ENCODE measurements around the gene CWC27. TPM values are rescaled to one million over a fixed set of nuclear protein-coding genes. Genes with fewer than 3 reads are reported as not detected.
A peak's percentile ranks its signal among the peaks of the same experiment; 100 is the strongest.

Gene CWC27
- polyA plus RNA-seq, 1 experiment: 7.5 TPM

DNA sequence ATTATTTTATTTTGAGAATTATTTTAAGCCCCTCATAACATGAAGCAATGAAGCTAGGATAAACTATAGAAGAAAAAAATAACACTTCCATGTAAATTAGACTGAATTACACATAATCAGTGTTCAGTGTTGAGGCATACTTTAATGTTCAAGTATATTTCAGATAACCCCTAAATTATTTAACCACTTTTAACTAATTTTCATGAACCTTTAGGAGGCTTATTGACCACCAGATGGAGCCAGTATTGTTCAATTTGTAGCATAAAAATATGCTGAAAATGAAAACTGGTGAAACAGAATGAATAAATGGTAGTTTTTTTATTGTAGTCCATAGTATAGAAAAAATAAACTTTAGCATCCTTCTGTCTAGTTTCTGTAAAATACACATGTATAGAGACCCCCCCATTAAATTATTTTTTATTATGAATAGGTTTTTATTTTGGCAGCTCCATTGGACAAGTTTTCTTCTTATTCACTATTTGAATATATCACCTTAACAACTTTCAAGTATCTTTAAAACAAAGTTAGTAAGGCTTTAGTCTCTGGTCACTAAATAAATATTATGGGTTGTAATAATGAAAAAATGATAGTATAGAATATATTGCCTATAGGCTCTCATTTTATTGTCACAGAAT, 190.1 kb downstream of the CWC27 start:
- ChIA-PET CTCF (interaction anchor here (0.6 to 2.0 kb wide), 8 partner anchors 12 to 526 kb away, joined by 3 to 11 read pairs (median 3); no protein-coding TSS in a partner anchor), POLR2A (no interaction called here)
- no peak for DNase-seq (ENCODE audit: low read depth)
- Histone ChIP-seq H3K36me3 (ENCODE audit: control insufficient read depth, insufficient read depth, low read length) (no peaks in the 10 kb centered on the region), H3K4me3 (ENCODE audit: low read depth, low read length) (no peak overlapping the region), H3K27me3 (ENCODE audit: control insufficient read depth, insufficient read depth, low read length) (no peaks in the 10 kb centered on the region)
- TF ChIP-seq, protein P1, sequence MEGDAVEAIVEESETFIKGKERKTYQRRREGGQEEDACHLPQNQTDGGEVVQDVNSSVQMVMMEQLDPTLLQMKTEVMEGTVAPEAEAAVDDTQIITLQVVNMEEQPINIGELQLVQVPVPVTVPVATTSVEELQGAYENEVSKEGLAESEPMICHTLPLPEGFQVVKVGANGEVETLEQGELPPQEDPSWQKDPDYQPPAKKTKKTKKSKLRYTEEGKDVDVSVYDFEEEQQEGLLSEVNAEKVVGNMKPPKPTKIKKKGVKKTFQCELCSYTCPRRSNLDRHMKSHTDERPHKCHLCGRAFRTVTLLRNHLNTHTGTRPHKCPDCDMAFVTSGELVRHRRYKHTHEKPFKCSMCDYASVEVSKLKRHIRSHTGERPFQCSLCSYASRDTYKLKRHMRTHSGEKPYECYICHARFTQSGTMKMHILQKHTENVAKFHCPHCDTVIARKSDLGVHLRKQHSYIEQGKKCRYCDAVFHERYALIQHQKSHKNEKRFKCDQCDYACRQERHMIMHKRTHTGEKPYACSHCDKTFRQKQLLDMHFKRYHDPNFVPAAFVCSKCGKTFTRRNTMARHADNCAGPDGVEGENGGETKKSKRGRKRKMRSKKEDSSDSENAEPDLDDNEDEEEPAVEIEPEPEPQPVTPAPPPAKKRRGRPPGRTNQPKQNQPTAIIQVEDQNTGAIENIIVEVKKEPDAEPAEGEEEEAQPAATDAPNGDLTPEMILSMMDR (IDR thresholded peaks at IDR 0.05; ENCODE audit: insufficient read depth, low read depth, low read length): peak; percentile 60

DNA sequence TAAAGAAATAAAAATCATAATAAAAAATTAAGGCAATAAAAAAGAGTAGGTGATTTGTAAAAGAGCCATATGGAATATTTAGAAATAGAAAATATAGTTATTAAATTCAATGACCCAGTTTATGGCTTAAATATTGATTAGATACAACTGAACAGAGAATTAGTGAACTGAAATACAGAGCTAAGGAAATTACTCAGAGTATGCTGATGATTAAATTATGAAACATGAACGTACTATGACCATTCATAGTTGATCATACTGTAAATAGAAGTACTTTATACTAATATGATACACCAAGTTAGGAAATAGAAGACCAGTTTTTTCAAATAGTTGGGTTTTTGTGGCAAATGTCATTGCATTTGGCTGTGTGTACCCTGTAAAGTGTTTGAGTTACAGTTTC, 194.5 kb downstream of the CWC27 start:
- H3K4me3 ChIP-seq (ENCODE audit: low read depth, low read length): no peak overlapping the region
- H3K36me3 ChIP-seq (ENCODE audit: control insufficient read depth, insufficient read depth, low read length): no peaks in the 10 kb centered on the region
- TF ChIP-seq, protein P1 (IDR thresholded peaks at IDR 0.05; ENCODE audit: insufficient read depth, low read depth, low read length): no peak
- DNase-seq (ENCODE audit: low read depth): no peak
- POLR2A ChIA-PET: no interaction called here
- H3K27me3 ChIP-seq (ENCODE audit: control insufficient read depth, insufficient read depth, low read length): no peaks in the 10 kb centered on the region
- CTCF ChIA-PET: no interaction called here

DNA sequence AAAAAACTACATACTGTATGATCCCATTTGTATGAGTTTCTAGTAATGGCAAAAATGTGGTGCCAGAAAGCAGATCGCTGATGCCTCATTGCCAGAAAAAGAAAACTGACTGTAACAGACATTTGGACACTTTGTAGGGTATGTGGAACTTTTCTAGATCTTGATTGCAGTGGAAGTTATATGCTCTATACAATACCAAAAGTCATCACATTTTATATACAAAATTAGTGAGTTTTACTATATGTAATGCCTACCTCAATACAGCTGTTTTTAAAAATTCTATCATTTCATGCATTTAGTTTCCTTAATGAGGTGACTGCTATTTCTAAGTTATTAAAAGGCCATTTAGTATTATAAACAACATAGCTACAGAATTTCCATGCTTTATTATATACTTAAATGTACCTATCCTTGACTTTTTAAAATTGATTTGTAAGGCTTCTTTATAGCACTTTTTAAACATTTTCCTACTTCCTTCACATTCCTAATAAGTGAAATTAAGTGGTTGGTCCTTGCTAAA, 199.9 kb downstream of the CWC27 start:
- Histone ChIP-seq H3K27me3 (ENCODE audit: control insufficient read depth, insufficient read depth, low read length) (no peaks in the 10 kb centered on the region), H3K4me3 (ENCODE audit: low read depth, low read length) (no peak overlapping the region), H3K36me3 (ENCODE audit: control insufficient read depth, insufficient read depth, low read length) (no peaks in the 10 kb centered on the region)
- ChIA-PET CTCF (no interaction called here), POLR2A (no interaction called here)
- DNase-seq (ENCODE audit: low read depth): no peak
- TF ChIP-seq, protein P1 (IDR thresholded peaks at IDR 0.05; ENCODE audit: insufficient read depth, low read depth, low read length): no peak

DNA sequence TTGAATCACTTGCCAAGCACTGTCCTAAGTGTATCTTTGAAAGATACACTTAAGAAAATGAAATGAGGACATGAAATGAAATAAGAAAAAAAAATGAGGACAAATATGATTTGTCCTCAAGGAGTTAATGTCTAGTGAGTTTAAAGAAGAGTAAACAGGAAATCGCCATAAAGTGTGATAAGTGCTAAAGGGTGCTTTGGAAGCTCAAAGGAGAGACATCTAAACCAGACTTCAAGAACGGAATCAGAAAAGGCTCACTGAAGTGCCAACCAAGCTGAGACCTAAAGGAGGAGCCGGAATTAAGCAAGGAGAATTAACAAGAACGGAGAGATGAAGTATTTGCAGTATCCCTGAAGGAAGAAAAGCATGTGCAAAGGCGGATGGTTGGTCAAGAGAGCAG, 200.8 kb downstream of the CWC27 start:
- DNase-seq (ENCODE audit: low read depth): no peak
- H3K27me3 ChIP-seq (ENCODE audit: control insufficient read depth, insufficient read depth, low read length): no peaks in the 10 kb centered on the region
- TF ChIP-seq, protein P1 (IDR thresholded peaks at IDR 0.05; ENCODE audit: insufficient read depth, low read depth, low read length): no peak
- H3K4me3 ChIP-seq (ENCODE audit: low read depth, low read length): no peak overlapping the region
- H3K36me3 ChIP-seq (ENCODE audit: control insufficient read depth, insufficient read depth, low read length): no peaks in the 10 kb centered on the region
- ChIA-PET POLR2A (no interaction called here), CTCF (interaction anchor here (1.0 kb wide), 1 partner anchor 524 kb away, joined by 3 read pairs; no protein-coding TSS in a partner anchor)

DNA sequence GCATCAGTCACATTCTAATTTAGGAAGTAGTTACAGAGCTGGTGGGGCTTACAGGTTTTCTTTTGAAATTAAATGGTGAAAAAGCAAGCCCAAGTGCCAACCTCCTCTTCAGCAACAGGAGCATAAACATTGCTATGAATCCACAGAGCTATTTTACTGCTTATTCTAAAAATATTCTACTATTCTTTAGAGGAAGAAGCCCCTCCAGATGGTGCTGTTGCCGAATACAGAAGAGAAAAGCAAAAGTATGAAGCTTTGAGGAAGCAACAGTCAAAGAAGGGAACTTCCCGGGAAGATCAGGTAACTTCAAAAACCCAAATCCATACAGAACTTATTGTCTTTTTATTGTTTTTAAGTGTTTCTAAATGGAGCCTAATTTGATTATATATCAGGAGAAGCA, 202.8 kb downstream of the CWC27 start:
- no peak overlapping the region for H3K4me3 ChIP-seq (ENCODE audit: low read depth, low read length)
- H3K36me3 ChIP-seq (ENCODE audit: control insufficient read depth, insufficient read depth, low read length): no peaks in the 10 kb centered on the region
- no peaks in the 10 kb centered on the region for H3K27me3 ChIP-seq (ENCODE audit: control insufficient read depth, insufficient read depth, low read length)
- ChIA-PET POLR2A (interaction anchor here (0.6 to 1.1 kb wide), 2 partner anchors 19 to 511 kb away, joined by 3 to 4 read pairs; partner anchors contain the start of gene ADAMTS6), CTCF (interaction anchor here (0.7 to 2.1 kb wide), 5 partner anchors 10 to 512 kb away, joined by 3 to 9 read pairs (median 4); no protein-coding TSS in a partner anchor)
- TF ChIP-seq, protein P1 (IDR thresholded peaks at IDR 0.05; ENCODE audit: insufficient read depth, low read depth, low read length): 0 out of 2 replicates have a peak, but pooled peaks have one; percentile 22
- DNase-seq (ENCODE audit: low read depth): no peak

Data from BJ (cell line).